BJ (cell line): Measurements from ENCODE around the gene SH3BP2. TPM values are rescaled to one million over a fixed set of nuclear protein-coding genes. Genes with fewer than 3 reads are reported as not detected.
A peak's percentile ranks its signal among the peaks of the same experiment; 100 is the strongest.

Experiments used
- CTCF ChIA-PET: fragments of 350-600 bp; formaldehyde crosslinking; extraction: SDS; loops from one replicate; lab custom pipeline; 2021; ENCODE audit warnings: antibody characterized with exemption, inconsistent platforms; lab: Yijun Ruan, JAX
- POLR2A ChIA-PET: fragments of 300-600 bp; sonication (Branson Sonifier 250); formaldehyde crosslinking; extraction: SDS; loops from one replicate; lab custom pipeline; 2021; ENCODE audit warnings: antibody characterized with exemption; lab: Charles Lee
- DNase-seq: peaks from one replicate; pipeline ENCODE4 v3.0.0-alpha.2; 2011; ENCODE audit warnings: low read depth
- H3K27me3 ChIP-seq: 2 replicates; pipeline ENCODE4 v1.6.0; 2011; ENCODE audit warnings: low read length; ENCODE audit not compliant: control insufficient read depth, insufficient read depth
- H3K36me3 ChIP-seq: 2 replicates; pipeline ENCODE4 v1.5.1; 2011; ENCODE audit warnings: low read length; ENCODE audit not compliant: control insufficient read depth, insufficient read depth
- H3K4me3 ChIP-seq: 2 replicates; pipeline ENCODE4 v1.5.1; 2011; ENCODE audit warnings: low read depth, mild to moderate bottlenecking, control low read depth, low read length
- polyA plus RNA-seq: library from polyadenylated mRNA; depleted of rRNA; stranded (reverse); fragments of >200 nt; gene quantifications from 2 replicates; pipeline ENCODE4 v1.2.3, GENCODE V29; 2011
- TF ChIP-seq, protein P1 (sequence below): IDR thresholded peaks from 2 replicates; pipeline ENCODE4 v1.5.1; 2011; ENCODE audit warnings: low read depth, mild to moderate bottlenecking, control low read depth, inconsistent platforms, low read length, moderate library complexity; ENCODE audit not compliant: insufficient read depth

SH3BP2 gene
- polyA plus RNA-seq, 1 experiment = 42.2 TPM

- H3K4me3 ChIP-seq = peak overlapping the region; percentile 47
- H3K27me3 ChIP-seq = no peaks in the 10 kb centered on the region
- TF ChIP-seq, protein P1, sequence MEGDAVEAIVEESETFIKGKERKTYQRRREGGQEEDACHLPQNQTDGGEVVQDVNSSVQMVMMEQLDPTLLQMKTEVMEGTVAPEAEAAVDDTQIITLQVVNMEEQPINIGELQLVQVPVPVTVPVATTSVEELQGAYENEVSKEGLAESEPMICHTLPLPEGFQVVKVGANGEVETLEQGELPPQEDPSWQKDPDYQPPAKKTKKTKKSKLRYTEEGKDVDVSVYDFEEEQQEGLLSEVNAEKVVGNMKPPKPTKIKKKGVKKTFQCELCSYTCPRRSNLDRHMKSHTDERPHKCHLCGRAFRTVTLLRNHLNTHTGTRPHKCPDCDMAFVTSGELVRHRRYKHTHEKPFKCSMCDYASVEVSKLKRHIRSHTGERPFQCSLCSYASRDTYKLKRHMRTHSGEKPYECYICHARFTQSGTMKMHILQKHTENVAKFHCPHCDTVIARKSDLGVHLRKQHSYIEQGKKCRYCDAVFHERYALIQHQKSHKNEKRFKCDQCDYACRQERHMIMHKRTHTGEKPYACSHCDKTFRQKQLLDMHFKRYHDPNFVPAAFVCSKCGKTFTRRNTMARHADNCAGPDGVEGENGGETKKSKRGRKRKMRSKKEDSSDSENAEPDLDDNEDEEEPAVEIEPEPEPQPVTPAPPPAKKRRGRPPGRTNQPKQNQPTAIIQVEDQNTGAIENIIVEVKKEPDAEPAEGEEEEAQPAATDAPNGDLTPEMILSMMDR = no peak
- CTCF ChIA-PET = interaction anchor here (0.6 to 1.4 kb wide), 2 partner anchors 36 to 55 kb away, joined by 3 read pairs; no protein-coding TSS in a partner anchor
- H3K36me3 ChIP-seq = peaks cover 22% of the 10 kb centered on the region
- POLR2A ChIA-PET = no interaction called here
- DNase-seq = no peak
Measured at GRCh38 chr4:2818351-2818939, 25.6 kb downstream of the SH3BP2 start.

DNA sequence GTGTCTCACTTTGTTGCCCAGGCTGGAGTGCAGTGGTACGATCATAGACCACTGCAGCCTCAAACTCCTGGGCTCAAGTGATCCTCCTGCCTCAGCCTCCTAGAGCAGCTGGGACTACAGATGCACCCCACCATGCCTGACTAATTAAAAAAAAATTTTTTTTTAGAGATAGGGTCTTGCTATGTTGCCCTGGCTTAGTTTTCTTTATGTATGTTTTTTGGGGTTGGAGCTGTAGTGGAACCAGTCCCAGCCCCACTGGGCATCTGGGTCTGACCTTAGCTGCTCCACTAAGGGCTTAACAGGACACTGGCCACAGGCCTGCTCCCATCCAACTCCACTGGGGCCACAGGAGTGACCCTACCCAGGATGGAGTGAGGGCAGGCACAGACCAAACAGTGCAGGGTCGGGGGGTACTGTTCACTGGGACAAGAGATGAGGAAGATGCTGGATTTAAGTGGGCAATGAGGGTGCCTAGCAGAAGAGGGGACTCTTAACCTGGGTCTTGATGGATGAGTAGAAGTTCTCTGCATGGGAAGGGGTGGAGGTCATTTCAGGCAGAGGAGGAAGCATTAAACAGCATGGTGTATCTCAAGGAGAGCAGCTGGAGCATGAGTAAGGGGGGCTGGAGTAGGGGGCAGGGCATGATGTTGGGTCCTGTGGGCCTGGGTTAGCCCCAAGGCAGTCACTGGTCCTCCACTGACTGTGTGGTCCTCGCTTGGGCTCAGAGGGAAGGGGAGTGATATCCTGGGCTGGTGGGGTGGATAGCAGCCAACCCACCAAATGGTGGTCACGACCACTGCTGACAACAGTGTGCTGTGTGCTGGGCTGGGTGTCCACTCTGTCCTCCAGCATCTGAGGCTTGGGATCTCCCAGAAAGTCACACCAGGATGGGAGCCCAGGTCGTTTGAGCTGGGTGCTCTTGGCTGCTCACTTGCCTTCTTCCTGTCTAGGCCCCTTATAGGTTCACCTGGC, 26.6 kb downstream of the SH3BP2 start:
- ChIA-PET CTCF (interaction anchor here (1.4 kb wide), 1 partner anchor 56 kb away, joined by 3 read pairs; no protein-coding TSS in a partner anchor), POLR2A (no interaction called here)
- Histone ChIP-seq H3K27me3 (no peaks in the 10 kb centered on the region), H3K4me3 (no peak overlapping the region), H3K36me3 (peaks cover 25% of the 10 kb centered on the region)
- TF ChIP-seq, protein P1 = no peak
- no peak for DNase-seq

GRCh38 chr4:2820216-2820982, 27.5 kb downstream of the SH3BP2 start:
- no peaks in the 10 kb centered on the region for H3K27me3 ChIP-seq
- H3K36me3 ChIP-seq = peaks cover 28% of the 10 kb centered on the region
- CTCF ChIA-PET = interaction anchor here (1.7 kb wide), 1 partner anchor 58 kb away, joined by 4 read pairs; no protein-coding TSS in a partner anchor
- H3K4me3 ChIP-seq = no peak overlapping the region
- TF ChIP-seq, protein P1 = no peak
- DNase-seq = no peak
- POLR2A ChIA-PET = no interaction called here

DNA sequence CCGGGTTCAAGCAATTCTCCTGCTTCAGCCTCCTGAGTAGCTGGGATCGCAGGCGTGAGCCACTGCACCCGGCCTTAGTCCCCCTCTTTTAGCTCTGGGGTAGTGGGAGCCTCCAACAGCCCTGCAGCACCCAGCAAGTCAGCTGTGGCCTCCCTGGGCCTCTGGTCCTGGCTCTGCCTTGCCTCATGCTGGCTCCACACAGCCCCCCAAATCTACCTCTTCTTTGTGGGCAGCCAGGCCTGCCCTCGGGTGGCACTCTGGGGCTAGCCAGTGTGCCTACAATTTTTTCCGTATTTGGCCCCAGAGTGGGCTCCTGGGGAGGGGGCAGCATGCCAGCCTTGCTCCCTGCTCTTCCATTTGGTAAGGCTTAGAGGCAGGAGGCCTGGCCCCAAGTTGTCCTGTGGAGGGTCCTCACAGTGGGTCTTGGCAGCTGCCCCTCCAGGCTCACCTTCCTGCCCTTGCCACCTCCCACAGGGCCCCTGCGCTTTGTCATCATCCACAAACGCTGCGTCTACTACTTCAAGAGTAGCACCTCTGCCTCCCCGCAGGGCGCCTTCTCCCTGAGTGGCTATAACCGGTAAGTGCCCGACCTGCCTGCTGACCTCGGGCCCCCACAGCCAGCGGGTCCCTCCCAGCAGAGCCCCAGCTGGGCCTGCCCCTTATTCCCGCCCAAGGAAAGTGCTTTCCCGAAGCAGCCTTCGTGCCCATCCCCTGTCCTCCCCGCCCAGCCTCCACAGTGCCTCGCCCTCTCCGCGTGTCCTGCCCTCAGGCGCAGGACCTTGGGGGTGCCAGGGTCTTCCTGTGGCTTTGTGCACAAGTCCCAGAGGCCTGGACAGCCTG, 29.8 kb downstream of the SH3BP2 start:
- POLR2A ChIA-PET = no interaction called here
- no peak overlapping the region for H3K4me3 ChIP-seq
- CTCF ChIA-PET = no interaction called here
- TF ChIP-seq, protein P1 = no peak
- no peak for DNase-seq
- no peaks in the 10 kb centered on the region for H3K27me3 ChIP-seq
- peaks cover 43% of the 10 kb centered on the region for H3K36me3 ChIP-seq
